GM12878 (cell line): ENCODE results near the gene TRAPPC2.

Experiments used
- BCLAF1 ChIP-seq: fragments of 450-650 bp; IDR thresholded peaks from 2 replicates; pipeline ENCODE4 v1.6.1; 2017; ENCODE audit warnings: antibody characterized with exemption, mild to moderate bottlenecking, moderate library complexity
- CTCF ChIP-seq, 3 experiments: IDR thresholded peaks in 2 of 3; conservative IDR thresholded peaks in 1 of 3; 2 replicates each; pipeline ENCODE4 v1.5.1; 2011; ENCODE audit warnings: low read depth in 3 of 3, low read length in 3 of 3, mild to moderate bottlenecking in 3 of 3, control low read depth in 2 of 3, moderate library complexity in 2 of 3, inconsistent platforms in 1 of 3, mixed read lengths in 1 of 3; ENCODE audit not compliant: control insufficient read depth in 2 of 3, insufficient read depth in 1 of 3; ENCODE audit errors: extremely low read depth in 1 of 3
- EZH2 ChIP-seq: IDR thresholded peaks from 2 replicates; pipeline ENCODE4 v1.6.1; 2012; ENCODE audit warnings: low read depth, mild to moderate bottlenecking, control low read depth, inconsistent platforms, low read length, borderline replicate concordance; ENCODE audit not compliant: control insufficient read depth
- KDM1A ChIP-seq: fragments of 200-600 bp; sonication (generic); IDR thresholded peaks from 2 replicates; pipeline ENCODE4 v1.6.1; 2016; ENCODE audit warnings: borderline replicate concordance
- MAX ChIP-seq: IDR thresholded peaks from 2 replicates; pipeline ENCODE4 v1.6.1; 2012; ENCODE audit warnings: low read depth, low read length, improper control_type of control experiment
- MYC ChIP-seq: IDR thresholded peaks from 2 replicates; pipeline ENCODE4 v1.6.1; 2011; ENCODE audit warnings: mild to moderate bottlenecking, low read length, moderate library complexity, inconsistent platforms; ENCODE audit not compliant: insufficient read depth, insufficient replicate concordance, insufficient read length, severe bottlenecking
- NFIC ChIP-seq: IDR thresholded peaks from 2 replicates; pipeline ENCODE4 v1.6.1; 2012; ENCODE audit warnings: low read depth, mild to moderate bottlenecking, inconsistent platforms, low read length, moderate library complexity
- POLR2AphosphoS5 ChIP-seq: IDR thresholded peaks from 2 replicates; pipeline ENCODE4 v1.6.1; 2011; ENCODE audit warnings: mild to moderate bottlenecking, low read length, inconsistent platforms
- RAD21 ChIP-seq: IDR thresholded peaks from 2 replicates; pipeline ENCODE4 v1.6.1; 2011; ENCODE audit warnings: mild to moderate bottlenecking, low read depth, low read length, moderate library complexity; ENCODE audit not compliant: insufficient read depth
- RFX5 ChIP-seq: IDR thresholded peaks from 2 replicates; pipeline ENCODE4 v1.6.1; 2011; ENCODE audit warnings: low read depth, low read length, improper control_type of control experiment
- YY1 ChIP-seq: IDR thresholded peaks from 2 replicates; pipeline ENCODE4 v1.6.1; 2011; ENCODE audit warnings: low read depth, mild to moderate bottlenecking, low read length

GRCh38 chrX:13687203-13687602 is 47.2 kb downstream of the TRAPPC2 start:
- TF ChIP-seq RFX5 = no peak
- TF ChIP-seq KDM1A = no peak
- no peak for TF ChIP-seq BCLAF1
- TF ChIP-seq EZH2 = no peak
- no peak for TF ChIP-seq YY1
- TF ChIP-seq NFIC = no peak
- no peak for TF ChIP-seq POLR2AphosphoS5
- TF ChIP-seq RAD21 = no peak
- TF ChIP-seq MYC = no peak
- TF ChIP-seq CTCF (IDR thresholded peaks at IDR 0.05 in 2 of 3, conservative IDR thresholded peaks at IDR 0.05 in 1 of 3; ENCODE audit: control insufficient read depth in 2 of 3, extremely low read depth in 1 of 3, insufficient read depth in 1 of 3, low read depth in 3 of 3, low read length in 3 of 3) = no peak
- no peak for TF ChIP-seq MAX
